Activated CD4-positive, alpha-beta T cell treated with anti-CD3 and anti-CD28 coated beads, Interleukin-2, amount 50 U/mL, for 24 hours (primary cell): Measurements from ENCODE around the gene KCP.

ENCODE experiments used
- DNase-seq, 2 donors: peaks; one replicate each; pipeline ENCODE4 v3.0.0-alpha.2; 2020; ENCODE audit warnings: low read depth in 1 of 2, low spot score in 1 of 2

KCP gene

DNA sequence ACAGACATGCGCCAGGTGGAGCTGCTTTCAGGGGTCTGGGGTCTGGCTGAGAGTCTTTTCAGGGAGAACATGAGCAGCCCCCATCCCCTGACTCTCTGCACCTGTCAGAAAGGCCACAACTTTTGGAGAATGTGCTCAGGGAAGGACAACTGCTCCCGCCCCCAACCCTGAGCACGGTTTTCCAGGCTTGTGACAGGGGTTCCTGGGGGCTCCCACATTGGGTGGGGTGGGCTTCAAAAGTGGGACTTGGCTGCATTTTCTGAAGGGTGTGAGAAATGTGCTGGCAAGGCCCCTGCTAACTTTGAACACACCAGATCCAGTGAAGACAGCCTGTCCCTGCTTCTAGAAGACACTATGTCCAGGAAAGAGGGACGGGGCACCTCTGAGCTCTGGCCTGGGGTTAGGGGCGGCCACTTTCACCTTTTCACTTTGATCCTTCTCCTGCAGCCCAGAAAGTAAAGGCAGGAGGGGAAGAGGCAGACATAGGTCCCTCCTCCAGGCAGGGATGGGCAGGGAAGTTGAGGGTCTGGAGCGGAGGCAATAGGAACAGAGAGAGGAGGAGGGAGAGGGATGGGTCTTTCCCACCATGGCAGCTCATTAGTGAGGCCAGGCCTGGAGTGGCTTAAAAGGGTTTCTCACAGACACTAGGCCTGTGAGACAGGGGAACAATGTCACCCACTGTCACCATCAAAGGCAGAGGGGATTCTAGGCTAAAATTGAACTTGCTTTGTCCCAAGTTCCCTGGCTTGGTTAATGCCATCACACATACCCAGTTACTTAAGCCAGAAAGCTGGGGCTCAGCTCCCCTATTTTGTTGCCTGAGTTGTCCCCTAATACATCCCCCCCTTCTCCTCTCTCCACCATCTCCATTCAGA, 1.5 kb downstream of the KCP start:
- DNase-seq = no peak

DNA sequence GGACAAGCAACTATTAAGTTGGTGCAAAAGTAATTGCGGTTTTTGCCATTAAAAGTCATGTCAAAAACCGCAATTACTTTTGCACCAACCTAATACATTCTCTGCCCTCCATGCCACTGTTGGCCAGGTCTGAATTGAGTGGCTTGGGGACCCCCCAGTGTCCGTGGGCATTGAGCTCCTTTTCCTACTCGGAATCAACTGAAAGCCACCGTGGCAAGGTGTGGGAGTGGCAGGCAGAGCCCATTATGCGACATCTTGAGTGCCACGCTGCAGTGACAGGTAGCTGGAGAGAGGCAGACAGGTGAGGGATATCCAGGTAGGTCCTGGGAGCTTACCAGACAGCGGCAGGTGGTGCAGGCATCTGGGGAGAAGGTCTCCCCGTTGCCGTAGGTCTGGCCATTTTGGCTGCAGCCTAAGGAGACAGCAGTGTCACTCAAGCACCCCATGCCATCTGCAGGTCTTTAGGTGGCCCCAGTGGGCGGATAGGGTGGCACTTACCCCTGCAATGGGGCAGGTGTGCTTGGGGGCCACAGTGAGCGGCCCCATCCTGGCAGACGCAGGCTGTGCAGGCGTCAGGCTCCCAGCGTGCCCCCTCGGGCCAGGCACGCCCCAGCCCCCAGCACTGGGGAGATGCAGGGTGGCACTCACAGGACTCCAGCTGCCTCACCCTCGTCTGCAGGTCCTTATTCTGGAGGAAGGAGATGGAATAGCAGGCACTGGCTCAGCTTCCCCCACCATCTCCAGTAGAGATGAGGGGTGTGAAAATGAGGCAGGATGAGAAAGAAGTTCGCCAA, 3.5 kb downstream of the KCP start:
- no peak for DNase-seq

DNA sequence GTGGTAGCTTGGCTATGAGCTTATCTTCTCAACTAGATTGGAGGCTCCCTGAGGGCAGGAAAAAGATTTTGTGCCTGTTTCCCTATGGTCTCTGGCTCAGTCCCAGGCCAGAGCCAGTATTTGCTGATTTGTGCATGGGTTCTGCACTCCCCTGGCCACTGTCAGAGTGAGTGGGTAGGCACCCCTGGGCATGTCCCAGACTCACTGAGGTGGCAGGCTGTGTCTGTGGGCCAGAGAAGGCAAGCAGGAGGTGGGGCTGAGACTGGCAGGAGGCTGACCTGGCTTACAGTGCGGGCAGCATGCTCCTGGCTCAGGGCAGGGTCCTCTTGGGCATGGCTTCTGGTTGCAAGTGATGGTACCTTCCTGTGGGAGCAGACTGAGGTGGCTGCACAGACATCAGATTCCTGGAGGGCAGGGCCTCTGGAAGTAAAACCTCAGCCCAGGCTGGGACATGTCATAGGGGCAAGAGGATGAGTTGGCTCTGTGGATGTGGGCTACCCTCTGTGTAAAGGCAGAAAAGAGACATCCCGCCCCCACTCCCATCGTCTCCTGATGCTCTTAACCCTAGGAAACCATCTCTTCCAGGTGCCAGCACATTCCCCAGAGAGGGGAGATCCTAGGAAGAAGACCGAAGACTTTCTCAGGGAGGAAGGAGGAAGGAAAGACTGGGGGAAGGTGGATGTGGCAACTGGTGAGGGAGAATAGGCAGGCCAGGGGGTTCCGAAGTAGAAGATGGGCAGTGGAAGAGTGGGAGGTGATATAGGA, 4.3 kb downstream of the KCP start:
- no peak for DNase-seq

DNA sequence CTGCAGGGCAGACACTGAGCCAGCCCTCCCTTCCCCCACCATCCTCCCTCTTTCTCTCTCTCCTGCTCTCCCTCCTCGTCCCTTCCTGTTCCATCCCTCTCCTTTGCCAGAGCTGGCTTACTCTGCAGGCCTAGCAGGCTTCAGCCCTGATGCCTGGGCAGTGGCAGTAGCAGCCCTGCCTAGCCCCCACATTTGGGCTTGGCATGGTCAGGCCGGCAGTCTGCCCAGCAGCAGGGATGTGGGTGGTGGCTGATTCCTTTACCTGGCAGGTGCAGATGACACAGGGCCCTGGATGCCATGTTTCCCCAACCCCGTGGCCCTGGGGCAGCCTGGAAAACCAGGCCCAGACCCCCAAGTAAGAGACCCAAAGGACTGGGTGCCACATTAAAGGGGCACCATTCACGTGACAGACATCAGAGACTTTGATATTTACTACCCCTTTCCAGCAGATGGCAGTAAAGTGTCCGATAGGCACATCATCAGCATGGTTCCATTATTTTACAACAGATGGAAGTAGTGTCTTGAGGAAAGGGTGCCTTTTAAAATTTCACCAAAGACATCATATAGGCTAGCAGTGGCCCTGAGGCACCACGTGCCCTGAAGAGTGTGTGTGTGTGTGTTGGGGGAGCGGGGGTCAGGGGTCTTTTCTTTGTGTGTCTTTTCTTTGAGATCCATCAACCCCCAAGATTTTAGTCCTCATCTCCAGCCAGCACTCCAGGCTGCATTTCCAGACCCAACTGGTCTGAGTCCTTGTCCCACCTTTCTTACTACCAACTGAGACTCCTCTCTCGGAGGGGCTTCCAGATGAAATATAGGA, 5.9 kb downstream of the KCP start:
- DNase-seq = peak in 1 of 2 donors; percentile 22

DNA sequence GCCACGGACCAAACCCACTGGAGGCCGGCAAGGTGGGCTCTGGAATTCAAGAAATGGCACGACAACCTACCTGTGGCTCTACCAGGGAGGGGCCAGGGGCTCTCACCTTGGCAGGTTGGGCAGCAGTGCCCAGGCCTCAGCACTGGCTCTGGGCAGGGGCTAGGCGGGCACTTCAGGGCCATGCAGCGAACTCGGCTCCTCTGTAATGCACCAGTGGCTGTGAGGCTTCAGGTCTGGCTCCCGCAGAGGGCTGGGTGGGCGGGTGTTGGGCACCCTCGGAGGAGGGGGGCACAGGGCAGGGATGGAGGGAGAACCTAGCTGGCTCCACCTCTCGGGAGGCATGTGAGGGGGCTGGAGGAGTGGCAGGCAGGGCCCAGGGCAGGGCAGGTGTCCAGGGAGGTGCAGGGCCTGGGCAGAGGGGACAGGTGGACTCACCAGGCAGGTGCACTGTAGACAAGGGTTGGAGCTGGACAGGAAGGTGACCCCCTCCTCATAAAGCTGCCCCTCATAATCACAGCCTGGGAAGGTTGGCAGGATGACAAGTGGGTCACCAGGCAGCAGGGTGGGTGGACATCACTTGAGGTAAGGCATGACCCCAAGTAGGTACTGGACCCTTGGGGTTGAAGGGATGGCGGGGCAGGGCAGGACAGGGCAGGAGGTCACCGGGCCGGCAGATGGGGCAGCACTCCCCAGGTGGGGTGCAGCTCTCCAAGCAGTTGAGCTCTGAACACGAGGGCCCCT, 6.7 kb downstream of the KCP start:
- no peak for DNase-seq

DNA sequence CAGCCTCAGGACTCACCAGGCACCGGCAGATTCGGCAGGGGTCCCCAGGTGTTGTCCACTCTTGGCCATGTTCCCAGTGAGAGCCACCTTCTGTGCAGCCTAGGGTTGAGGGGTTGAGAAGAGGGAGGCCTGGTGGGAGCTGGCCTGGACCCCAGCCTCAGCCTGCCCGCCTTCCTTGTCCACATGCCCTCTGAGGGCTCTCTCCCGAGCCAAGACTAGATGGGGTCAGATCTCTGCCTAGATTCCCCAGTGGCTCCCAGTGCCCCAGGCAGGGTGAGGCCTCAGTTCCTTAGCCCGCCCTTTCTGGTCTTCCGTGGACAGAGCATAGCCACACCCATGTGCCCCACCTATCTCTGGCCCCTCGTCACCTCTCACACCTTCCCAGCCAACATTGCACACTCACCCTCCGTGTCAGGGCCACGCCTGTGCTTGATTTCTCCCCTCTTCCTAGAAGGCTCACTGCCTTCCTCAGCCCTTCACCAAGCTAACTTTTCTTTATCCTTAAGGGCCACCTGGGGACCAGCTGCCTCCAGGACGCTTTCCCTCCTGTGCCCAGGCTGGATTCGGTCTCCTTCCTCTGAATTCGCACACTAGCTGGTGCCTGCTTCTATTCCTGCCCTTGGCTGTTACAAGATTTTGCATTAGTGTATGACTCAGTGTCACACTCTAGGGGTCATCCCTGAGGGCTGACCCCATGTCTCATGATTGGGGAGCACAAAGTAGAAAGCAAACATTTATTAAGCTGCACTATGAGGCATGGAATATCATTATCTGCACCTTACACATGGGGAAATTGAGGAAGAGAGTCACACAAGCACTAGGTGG, 7.5 kb downstream of the KCP start:
- no peak for DNase-seq

DNA sequence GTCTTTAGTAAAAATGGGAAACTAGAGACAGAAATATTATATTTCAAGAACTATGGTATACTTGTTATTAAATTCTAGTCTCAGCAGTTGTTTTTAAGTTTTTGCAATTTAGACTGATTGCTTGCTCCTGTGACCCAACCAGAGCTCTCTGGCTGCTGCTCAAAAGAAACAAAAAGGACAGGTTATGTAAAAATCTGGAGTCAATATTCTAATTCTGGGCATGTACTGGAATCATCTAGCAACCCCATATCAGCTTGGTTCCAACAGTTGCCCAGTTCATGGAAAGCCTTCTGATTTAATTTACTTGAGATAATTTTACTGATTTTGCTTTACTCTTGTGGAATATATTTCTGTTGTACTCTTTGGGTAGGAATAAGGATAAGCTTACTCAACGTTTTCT, 10.3 kb downstream of the KCP start:
- no peak for DNase-seq

DNA sequence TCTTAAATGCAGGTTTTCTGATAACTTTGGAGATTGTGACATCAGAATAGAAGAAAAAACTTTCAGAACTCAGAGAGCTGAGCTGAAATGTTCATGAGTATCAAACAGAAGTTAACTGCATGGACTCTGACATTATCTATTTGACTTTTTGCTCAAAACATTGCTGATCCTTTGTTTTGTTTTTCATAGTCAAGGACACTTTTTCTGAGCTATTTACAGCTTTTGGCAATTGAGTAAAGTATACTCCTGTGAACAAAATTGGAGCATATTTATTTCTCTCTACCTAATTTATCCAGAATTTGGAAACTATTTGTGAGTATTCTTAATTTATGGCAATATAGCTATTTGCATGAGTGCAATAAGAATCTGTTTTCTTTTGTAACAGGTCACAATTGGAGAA, 11.1 kb downstream of the KCP start:
- DNase-seq = no peak

DNA sequence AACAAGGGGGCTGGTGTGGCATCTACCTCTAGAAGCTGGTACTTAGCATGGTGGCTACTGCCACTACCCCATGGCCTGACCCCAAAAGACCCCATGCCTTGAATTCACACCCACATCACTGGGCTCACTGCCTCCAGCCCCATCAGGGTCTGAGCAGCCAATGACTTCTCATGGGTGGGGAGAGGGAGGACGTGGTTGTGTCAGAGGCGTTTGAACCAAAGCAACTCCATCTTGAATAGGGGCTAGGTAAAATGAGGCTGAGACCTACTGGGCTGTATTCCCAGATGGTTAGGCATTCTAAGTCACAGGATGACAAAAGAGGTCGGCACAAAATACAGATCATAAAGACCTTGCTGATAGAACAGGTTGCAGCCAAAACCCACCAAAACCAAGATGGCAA, 15.2 kb downstream of the KCP start:
- DNase-seq = no peak

DNA sequence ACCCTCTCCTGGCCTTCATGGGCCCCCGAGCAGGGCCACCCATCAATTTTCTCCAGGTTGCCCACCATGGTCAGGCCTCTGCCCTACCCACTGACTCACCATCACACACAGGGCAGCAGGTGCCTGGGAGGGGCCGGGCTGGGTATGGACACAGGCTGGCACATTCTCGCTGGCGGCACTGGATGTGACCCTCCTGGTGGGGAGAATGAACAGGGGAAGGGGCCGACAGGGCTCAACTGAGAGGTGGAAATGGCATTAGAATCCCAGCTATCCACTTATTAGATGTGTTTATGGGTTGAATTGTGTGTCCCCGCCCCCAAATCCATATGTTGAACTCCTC, 16.4 kb downstream of the KCP start:
- DNase-seq = no peak

DNA sequence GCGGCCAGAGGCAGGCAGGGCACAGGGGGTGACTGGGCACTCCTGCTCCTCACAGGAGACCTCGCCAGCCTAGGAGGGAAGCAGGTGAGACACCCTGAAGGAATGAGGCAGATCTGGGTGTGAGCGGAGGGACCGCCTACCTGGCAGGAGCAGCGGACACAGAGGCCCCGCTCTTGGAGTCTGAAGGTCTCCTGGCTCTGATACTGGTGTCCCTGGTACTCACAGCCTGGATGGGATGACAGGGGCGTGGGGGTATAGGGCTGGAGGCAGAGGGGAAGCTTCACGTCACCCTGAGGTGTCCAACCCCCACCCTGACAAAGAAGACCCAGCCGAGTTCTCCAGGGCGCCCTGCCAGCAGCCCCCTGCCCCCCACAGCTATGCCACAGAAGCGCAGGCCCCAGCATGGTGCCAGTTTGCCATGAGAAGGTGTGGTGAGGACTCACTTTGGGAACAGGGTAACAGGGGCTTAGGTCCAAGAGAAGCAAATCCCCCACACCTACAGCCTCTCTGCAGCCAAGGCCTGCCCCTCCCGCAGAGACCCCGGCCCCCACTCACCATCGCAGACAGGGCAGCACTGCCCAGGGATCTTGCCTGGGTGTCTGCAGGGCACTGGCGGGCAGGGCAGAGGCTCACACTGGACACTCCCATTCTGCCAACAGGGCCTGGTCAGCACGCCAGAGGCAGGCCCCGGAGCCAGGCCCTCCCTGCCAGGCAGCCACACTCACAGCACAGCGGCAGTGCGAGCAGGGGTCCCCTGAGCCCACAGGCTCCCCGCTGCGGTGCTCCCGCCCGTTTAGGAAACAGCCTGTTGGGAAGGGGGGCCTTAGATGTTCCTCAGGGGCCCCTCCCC, 17.0 kb downstream of the KCP start:
- no peak for DNase-seq

DNA sequence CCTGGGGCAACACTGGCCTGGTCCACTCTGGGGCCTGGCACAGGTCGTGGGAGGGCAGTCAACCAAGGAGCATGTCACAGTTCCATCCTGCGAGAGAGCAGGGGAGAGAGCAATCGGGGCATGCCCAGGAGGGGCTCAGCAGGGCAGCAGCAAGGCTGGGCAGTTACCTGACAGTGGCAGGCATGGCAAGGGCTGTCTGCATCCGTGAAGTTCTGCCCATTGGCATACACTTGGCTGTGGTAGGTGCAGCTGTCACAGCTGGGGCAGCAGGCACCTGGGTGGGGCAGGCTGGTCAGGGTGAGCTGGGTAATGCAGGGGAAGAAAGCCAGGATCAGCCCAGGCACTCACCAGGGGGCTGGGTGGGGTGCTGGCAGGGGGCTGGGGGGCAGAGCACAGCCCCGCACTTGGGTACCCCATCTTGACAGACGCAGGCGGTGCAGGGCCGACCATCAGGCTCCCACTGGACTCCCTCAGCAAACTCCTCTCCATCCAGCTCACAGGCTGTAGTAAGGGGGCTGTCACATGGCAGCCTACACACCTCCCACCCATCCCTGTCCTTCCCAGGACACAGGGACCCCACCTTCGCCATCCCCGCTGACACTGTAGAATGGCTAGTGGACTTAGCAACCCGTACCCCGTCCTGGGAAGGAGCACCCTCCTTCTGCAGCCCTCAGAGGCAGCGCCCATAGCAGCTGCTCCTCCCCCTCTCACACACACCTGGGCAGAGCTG, 17.8 kb downstream of the KCP start:
- no peak for DNase-seq

DNA sequence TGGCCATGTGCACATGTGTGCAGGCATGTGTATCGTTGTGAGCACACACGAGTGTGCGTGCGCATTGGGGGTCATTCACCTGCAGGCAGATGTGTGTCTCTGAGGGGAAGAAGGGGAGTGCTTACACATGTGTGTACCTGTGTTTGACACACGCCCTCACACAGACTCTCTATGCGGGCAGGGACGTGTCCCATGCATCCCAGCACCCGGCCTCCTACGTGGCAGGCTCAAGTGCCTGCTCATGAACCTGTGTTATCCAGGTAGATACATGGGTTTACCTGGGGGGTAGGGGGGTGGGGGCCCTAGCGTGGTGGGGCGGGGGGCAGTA, 18.6 kb downstream of the KCP start:
- no peak for DNase-seq

DNA sequence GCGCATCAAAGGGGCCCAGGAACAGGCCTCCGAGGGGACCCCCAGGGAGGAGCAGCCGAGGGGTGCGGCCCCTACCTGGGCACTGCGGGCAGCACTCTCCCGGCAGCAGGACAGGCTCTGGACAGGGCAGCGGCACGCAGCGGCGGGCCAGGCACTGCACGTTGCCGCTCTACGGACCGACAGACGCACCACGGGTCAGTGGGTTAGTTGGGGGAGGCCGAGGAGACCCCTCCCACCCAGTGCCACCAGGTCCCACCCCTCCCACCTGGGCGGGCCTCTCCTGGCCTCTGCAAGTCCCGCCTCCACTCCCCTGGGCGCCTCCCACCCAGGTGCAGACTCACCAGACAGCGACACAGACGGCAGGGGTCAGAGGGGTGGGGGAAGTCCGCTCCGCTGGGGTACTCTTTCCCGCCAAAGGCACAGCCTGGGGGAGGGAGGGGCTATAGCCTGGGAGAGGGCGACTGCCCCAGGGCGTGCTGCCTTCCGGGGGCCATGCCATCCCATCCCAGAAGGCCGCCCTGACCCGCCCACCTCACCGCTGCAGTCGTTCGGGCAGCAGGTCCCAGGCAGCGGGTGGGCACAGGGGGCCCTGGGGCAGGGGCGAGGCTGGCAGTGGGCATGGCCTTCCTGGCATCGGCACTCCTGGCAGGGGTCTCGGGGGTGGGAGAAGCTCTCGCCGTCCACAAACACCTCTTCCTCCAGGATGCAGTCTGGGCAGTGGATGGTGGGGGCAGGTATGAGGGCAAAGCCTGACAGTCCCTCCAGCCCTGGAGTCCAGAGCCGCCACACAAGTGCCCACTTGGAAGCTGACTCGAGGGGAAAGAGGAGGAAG, 19.2 kb downstream of the KCP start:
- no peak for DNase-seq

DNA sequence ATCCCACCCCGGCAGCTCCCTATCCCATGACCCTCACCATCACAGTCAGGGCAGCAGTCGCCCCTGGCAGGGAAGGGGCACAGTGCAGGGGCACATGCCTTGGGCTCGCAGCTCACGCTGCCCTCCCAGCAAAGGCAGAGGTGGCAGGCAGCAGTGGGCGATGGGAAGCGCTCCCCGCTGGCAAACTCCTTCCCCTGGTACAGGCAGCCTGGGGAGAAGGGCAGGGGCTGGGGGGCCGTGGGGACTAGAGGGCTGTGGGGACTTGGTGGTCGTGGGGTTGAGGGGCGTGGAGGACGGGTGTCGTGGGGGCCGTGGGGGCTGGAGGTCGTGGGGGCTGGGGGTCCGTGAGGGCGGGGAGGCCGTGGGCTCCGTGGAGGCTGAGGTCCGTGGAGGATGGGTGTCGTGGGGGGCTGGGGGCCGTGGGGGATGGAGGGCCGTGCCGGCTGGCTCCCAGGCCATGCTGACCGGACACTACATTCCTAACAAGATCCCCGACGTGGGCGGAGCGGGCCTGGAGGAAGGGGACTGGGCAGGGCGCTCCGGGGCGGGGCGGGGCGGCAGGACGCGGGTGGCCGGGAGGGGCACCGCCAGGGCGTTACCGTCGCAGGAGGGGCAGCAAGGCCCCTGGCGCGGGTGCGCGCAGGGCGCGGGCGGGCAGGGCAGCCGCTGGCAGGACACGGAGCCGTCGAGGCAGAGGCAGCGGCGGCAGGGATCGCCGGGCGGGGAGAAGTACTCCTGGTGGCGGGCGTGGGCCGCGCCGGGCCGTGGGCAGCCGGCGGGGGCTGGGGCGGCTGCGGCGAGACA, 20.0 kb downstream of the KCP start:
- no peak for DNase-seq

DNA sequence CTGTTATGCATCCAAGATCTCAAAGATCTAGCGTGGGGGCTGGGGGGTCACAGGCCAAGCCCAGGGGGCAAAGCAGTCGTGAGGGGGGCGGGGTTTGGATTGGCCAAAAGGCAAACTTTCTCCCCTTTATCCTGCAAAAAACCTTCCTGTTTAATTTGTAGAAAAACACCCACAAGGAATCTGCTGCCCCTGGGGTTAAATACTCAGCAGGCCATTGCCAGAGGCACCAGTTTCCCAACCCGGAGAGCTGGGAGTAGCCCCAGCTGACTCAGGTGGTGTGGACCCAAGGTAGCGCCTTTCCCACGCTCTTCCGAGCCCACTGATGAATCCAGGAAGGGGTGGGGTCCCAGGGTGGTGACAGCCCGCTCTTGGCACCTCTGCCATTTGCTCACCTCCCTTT, 21.4 kb downstream of the KCP start:
- no peak for DNase-seq
